Measurements from ENCODE around the gene TSEN34. TPM values are rescaled to one million over a fixed set of nuclear protein-coding genes. Genes with fewer than 3 reads are reported as not detected.
"Not testable (repeated sequence)": the region's sequence is repeated elsewhere in the genome, so short reads cannot be mapped to it uniquely, and the experiment has no call there.

The TSEN34 gene
- total and polyA plus RNA-seq, 10 donors = 25.5 to 109 (median 43.0) TPM

DNA sequence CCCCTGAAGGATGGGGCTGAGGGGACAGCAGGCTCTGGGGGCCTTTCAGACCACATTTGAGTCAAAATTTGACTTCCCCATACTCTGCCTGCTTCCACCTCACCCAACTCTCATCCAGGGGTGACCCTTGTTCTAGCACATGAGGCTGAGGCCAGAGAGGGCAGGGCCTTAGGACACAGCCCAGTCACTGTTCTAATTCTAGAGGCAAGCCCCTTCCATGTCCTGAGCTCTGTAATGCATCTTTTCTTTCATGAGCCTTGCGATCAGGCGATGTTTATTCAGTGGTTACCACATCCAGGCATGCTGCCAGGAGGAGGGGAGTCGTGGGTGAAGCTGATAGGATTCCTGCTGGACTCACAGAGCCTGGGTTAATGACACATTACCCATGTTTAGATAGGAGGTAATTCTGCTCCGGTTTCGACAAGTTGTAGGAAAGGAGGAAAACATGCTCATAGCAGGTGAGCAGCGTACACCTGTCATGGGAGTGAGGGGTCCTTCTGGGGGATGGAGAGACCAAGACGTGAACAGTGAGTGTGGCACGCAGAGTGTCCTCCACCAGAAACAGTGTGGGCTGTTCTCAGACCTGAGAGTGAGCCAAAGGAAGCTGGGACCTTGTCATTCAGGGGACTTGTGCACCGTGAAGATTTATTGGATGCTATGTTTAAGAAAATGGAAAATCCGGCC, 18.8 kb downstream of the TSEN34 start:
- Histone ChIP-seq H3K9me3 (peaks cover 0 to 3% (median 0%) of the 10 kb centered on the region in 8 donors), H3K4me1 (peaks cover 28 to 83% (median 63%) of the 10 kb centered on the region in 6 donors), H3K27me3 (replicated peaks in 1 of 7) (no peaks in the 10 kb centered on the region), H3K4me3 (peak overlapping the region in 1 of 8 donors; percentile 94), H3K36me3 (peaks cover 5 to 49% (median 37%) of the 10 kb centered on the region in 6 donors), H3K27ac (peak overlapping the region; percentile 63 to 98 (median 92))
- intact Hi-C loops (cut with DNase I; ENCODE audit: low total_unique reads) = no loop called here
- TF ChIP-seq POLR2AphosphoS5 (IDR thresholded peaks at IDR 0.05) = peak in 2 of 3 donors; percentile 1 to 88
- no peak for TF ChIP-seq CTCF (IDR thresholded peaks at IDR 0.05 in 8 of 11, conservative IDR thresholded peaks at IDR 0.05 in 3 of 11)
- peak in 1 of 3 donors; percentile 49 for TF ChIP-seq POLR2A (IDR thresholded peaks at IDR 0.05)
- DNase-seq = no peak
- 27 to 42% (median 36%) methylated on average over 10 of the region's 10 CpGs for WGBS, 5 donors

- peak; percentile 75 for DNase-seq
- 80 to 84% (median 81%) methylated on average over 12 of the region's 12 CpGs for WGBS, 5 donors
- TF ChIP-seq POLR2A (IDR thresholded peaks at IDR 0.05) (no peak), POLR2AphosphoS5 (IDR thresholded peaks at IDR 0.05) (peak in 1 of 3 donors; percentile 58), CTCF (IDR thresholded peaks at IDR 0.05 in 8 of 11, conservative IDR thresholded peaks at IDR 0.05 in 3 of 11) (no peak)
- Histone ChIP-seq H3K27ac (peak overlapping the region in 7 of 8 donors; percentile 36 to 98 (median 92)), H3K27me3 (replicated peaks in 1 of 7) (no peaks in the 10 kb centered on the region), H3K9me3 (peaks cover 0 to 6% (median 0%) of the 10 kb centered on the region in 8 donors), H3K4me1 (peaks cover 20 to 70% (median 51%) of the 10 kb centered on the region in 6 donors), H3K36me3 (peaks cover 5 to 47% (median 25%) of the 10 kb centered on the region in 6 donors), H3K4me3 (peak overlapping the region in 2 of 8 donors; percentile 2 to 94)
- intact Hi-C loops (cut with DNase I; ENCODE audit: low total_unique reads) = no loop called here
Measured at GRCh38 chr19:54211235-54211634, 20.1 kb downstream of the TSEN34 start.

GRCh38 chr19:54214217-54214616, 23.1 kb downstream of the TSEN34 start:
- H3K27me3 ChIP-seq (replicated peaks in 1 of 7); intact Hi-C loops (cut with DNase I; ENCODE audit: low total_unique reads); H3K4me3 ChIP-seq; H3K9me3 ChIP-seq; DNase-seq: not testable (repeated sequence)
- H3K4me1 ChIP-seq = peaks cover 6 to 66% (median 32%) of the 10 kb centered on the region in 6 donors
- whole genome bisulfite sequencing, 5 donors = 59 to 92% (median 80%) methylated on average over 1 to 5 of the region's 5 CpGs
- H3K36me3 ChIP-seq = peaks cover 0 to 49% (median 2%) of the 10 kb centered on the region in 6 donors
- H3K27ac ChIP-seq = peak overlapping the region in 1 of 8 donors; percentile 33

- Histone ChIP-seq H3K4me1 (peaks cover 2 to 66% (median 27%) of the 10 kb centered on the region in 6 donors), H3K36me3 (peaks cover 0 to 54% (median 2%) of the 10 kb centered on the region in 6 donors), H3K27ac (peak overlapping the region in 4 of 8 donors; percentile 27 to 50 (median 38))
- H3K4me3 ChIP-seq; H3K9me3 ChIP-seq; DNase-seq; intact Hi-C loops (cut with DNase I; ENCODE audit: low total_unique reads); H3K27me3 ChIP-seq (replicated peaks in 1 of 7): not testable (repeated sequence)
- 91 to 96% (median 93%) methylated on average over 11 to 17 of the region's 19 CpGs for WGBS, 5 donors
Measured at GRCh38 chr19:54214734-54215133, 23.6 kb downstream of the TSEN34 start.

- no peak overlapping the region for H3K4me3 ChIP-seq
- H3K27me3 ChIP-seq (replicated peaks in 1 of 7) = peaks cover 0 to under 1% (median 0%) of the 10 kb centered on the region in 7 donors
- WGBS, 5 donors = 73 to 91% (median 81%) methylated on average over 8 to 9 of the region's 9 CpGs
- peaks cover 0 to 55% (median 2%) of the 10 kb centered on the region in 6 donors for H3K36me3 ChIP-seq
- intact Hi-C loops (cut with DNase I; ENCODE audit: low total_unique reads) = no loop called here
- H3K27ac ChIP-seq = peak overlapping the region in 4 of 8 donors; percentile 15 to 59 (median 40)
- DNase-seq = no peak
- H3K9me3 ChIP-seq = peaks cover 0 to 6% (median 0%) of the 10 kb centered on the region in 8 donors
- TF ChIP-seq CTCF (IDR thresholded peaks at IDR 0.05 in 8 of 11, conservative IDR thresholded peaks at IDR 0.05 in 3 of 11) (no peak), POLR2AphosphoS5 (IDR thresholded peaks at IDR 0.05) (peak in 1 of 3 donors; percentile 11)
- H3K4me1 ChIP-seq = peaks cover 0 to 49% (median 11%) of the 10 kb centered on the region in 6 donors
Measured at GRCh38 chr19:54216869-54217268, 25.8 kb downstream of the TSEN34 start.

Data from spleen (tissue), 11 donors.